ENCODE results near the gene FXYD4.

The FXYD4 gene

GRCh38 chr10:43384252-43385221 is 13.1 kb downstream of the FXYD4 start:
- Histone ChIP-seq H2AFZ (ENCODE audit: low read depth) (no peak overlapping the region), H4K20me1 (ENCODE audit: insufficient read depth) (peaks cover 3% of the 10 kb centered on the region; the same call in 1 of the 2 replicates), H3K4me2 (no peak overlapping the region), H3K79me2 (ENCODE audit: insufficient read depth, low read depth) (peaks cover 5% of the 10 kb centered on the region; the same call in 1 of the 2 replicates), H3K9ac (no peak overlapping the region), H3K36me3 (ENCODE audit: insufficient read depth) (peaks cover 15% of the 10 kb centered on the region; the same call in 1 of the 2 replicates), H3K27me3 (ENCODE audit: insufficient read depth, low read depth) (no peaks in the 10 kb centered on the region), H3K4me1 (ENCODE audit: low read depth, poor library complexity, severe bottlenecking) (peaks cover 14% of the 10 kb centered on the region), H3K4me3 (IDR thresholded peaks at IDR 0.05; ENCODE audit: insufficient read depth, low read depth, low read length) (no peak overlapping the region), H3K27ac (no peak overlapping the region)
- TF ChIP-seq CTCF (conservative IDR thresholded peaks at IDR 0.05; ENCODE audit: low read depth, low read length): no peak

GRCh38 chr10:43385412-43386004 is 14.1 kb downstream of the FXYD4 start:
- Histone ChIP-seq H3K36me3 (ENCODE audit: insufficient read depth) (peaks cover 17% of the 10 kb centered on the region; the same call in 1 of the 2 replicates), H3K4me3 (IDR thresholded peaks at IDR 0.05; ENCODE audit: insufficient read depth, low read depth, low read length) (no peak overlapping the region), H3K27me3 (ENCODE audit: insufficient read depth, low read depth) (no peaks in the 10 kb centered on the region), H4K20me1 (ENCODE audit: insufficient read depth) (peaks cover 3% of the 10 kb centered on the region; the same call in 1 of the 2 replicates), H3K27ac (no peak overlapping the region), H3K4me1 (ENCODE audit: low read depth, poor library complexity, severe bottlenecking) (peaks cover 8% of the 10 kb centered on the region), H2AFZ (ENCODE audit: low read depth) (no peak overlapping the region), H3K79me2 (ENCODE audit: insufficient read depth, low read depth) (peaks cover 10% of the 10 kb centered on the region; the same call in 1 of the 2 replicates), H3K9ac (no peak overlapping the region), H3K4me2 (no peak overlapping the region)
- TF ChIP-seq CTCF (conservative IDR thresholded peaks at IDR 0.05; ENCODE audit: low read depth, low read length): no peak

- no peaks in the 10 kb centered on the region for H3K27me3 ChIP-seq (ENCODE audit: insufficient read depth, low read depth)
- H3K79me2 ChIP-seq (ENCODE audit: insufficient read depth, low read depth): peaks cover 10% of the 10 kb centered on the region; the same call in 1 of the 2 replicates
- H4K20me1 ChIP-seq (ENCODE audit: insufficient read depth): peaks cover 3% of the 10 kb centered on the region; the same call in 1 of the 2 replicates
- no peak overlapping the region for H3K4me3 ChIP-seq (IDR thresholded peaks at IDR 0.05; ENCODE audit: insufficient read depth, low read depth, low read length)
- H3K4me1 ChIP-seq (ENCODE audit: low read depth, poor library complexity, severe bottlenecking): peaks cover 3% of the 10 kb centered on the region
- peaks cover 22% of the 10 kb centered on the region; the same call in 1 of the 2 replicates for H3K36me3 ChIP-seq (ENCODE audit: insufficient read depth)
- H3K27ac ChIP-seq: no peak overlapping the region
- H3K4me2 ChIP-seq: no peak overlapping the region
- H3K9ac ChIP-seq: no peak overlapping the region
- TF ChIP-seq CTCF (conservative IDR thresholded peaks at IDR 0.05; ENCODE audit: low read depth, low read length): no peak
- no peak overlapping the region for H2AFZ ChIP-seq (ENCODE audit: low read depth)
These were observed 15.1 kb downstream of the FXYD4 start for GRCh38 chr10:43386549-43386948.

GRCh38 chr10:43386981-43387677 is 15.7 kb downstream of the FXYD4 start:
- H3K9ac ChIP-seq: no peak overlapping the region
- H4K20me1 ChIP-seq (ENCODE audit: insufficient read depth): peaks cover 3% of the 10 kb centered on the region; the same call in 1 of the 2 replicates
- H3K4me2 ChIP-seq: no peak overlapping the region
- H3K36me3 ChIP-seq (ENCODE audit: insufficient read depth): peaks cover 22% of the 10 kb centered on the region; the same call in 1 of the 2 replicates
- H3K4me1 ChIP-seq (ENCODE audit: low read depth, poor library complexity, severe bottlenecking): peaks cover 3% of the 10 kb centered on the region
- H2AFZ ChIP-seq (ENCODE audit: low read depth): no peak overlapping the region
- H3K4me3 ChIP-seq (IDR thresholded peaks at IDR 0.05; ENCODE audit: insufficient read depth, low read depth, low read length): no peak overlapping the region
- no peaks in the 10 kb centered on the region for H3K27me3 ChIP-seq (ENCODE audit: insufficient read depth, low read depth)
- H3K79me2 ChIP-seq (ENCODE audit: insufficient read depth, low read depth): peaks cover 10% of the 10 kb centered on the region; the same call in 1 of the 2 replicates
- TF ChIP-seq CTCF (conservative IDR thresholded peaks at IDR 0.05; ENCODE audit: low read depth, low read length): no peak
- no peak overlapping the region for H3K27ac ChIP-seq

All from KMS-11 (cell line).